GM23338 (cell line): ENCODE data around the gene HNMT. TPM values are rescaled to one million over a fixed set of nuclear protein-coding genes. Genes with fewer than 3 reads are reported as not detected.
"Not testable (repeated sequence)": the region's sequence is repeated elsewhere in the genome, so short reads cannot be mapped to it uniquely, and the experiment has no call there.

ENCODE experiments used
- ATAC-seq: fragments of 200-7000 bp; cut with Tn5 transposase; 3 replicates; pipeline ENCODE4 v1.9.1; 2020
- DNase-seq: peaks from one replicate; pipeline ENCODE4 v3.0.0-alpha.2; 2015; ENCODE audit warnings: low spot score
- H2AFZ ChIP-seq: fragments of 200-600 bp; sonication (generic); 2 replicates; pipeline ENCODE4 v1.8.0; 2016; ENCODE audit warnings: antibody characterized with exemption, mild to moderate bottlenecking, moderate library complexity
- H3F3A ChIP-seq: fragments of 200-600 bp; sonication (generic); replicated peaks from 2 replicates; pipeline ENCODE4 v1.8.0; 2017; ENCODE audit warnings: antibody characterized with exemption, mixed run types, low read depth
- H3K27ac ChIP-seq: fragments of 200-600 bp; sonication (generic); 2 replicates; pipeline ENCODE4 v1.6.1; 2016; ENCODE audit warnings: low read depth
- H3K27me3 ChIP-seq: fragments of 200-600 bp; sonication (generic); 2 replicates; pipeline ENCODE4 v1.8.0; 2016; ENCODE audit warnings: mild to moderate bottlenecking, mixed run types, moderate library complexity; ENCODE audit not compliant: insufficient read depth
- H3K36me3 ChIP-seq: fragments of 200-600 bp; sonication (generic); 2 replicates; pipeline ENCODE4 v1.8.0; 2016; ENCODE audit warnings: mild to moderate bottlenecking; ENCODE audit not compliant: insufficient read depth
- H3K4me1 ChIP-seq: fragments of 200-600 bp; sonication (generic); 2 replicates; pipeline ENCODE4 v1.8.0; 2016; ENCODE audit warnings: mild to moderate bottlenecking, moderate library complexity; ENCODE audit not compliant: insufficient read depth
- H3K4me2 ChIP-seq: fragments of 200-600 bp; sonication (generic); 2 replicates; pipeline ENCODE4 v1.7.1; 2017; ENCODE audit warnings: mixed run types
- H3K4me3 ChIP-seq: fragments of 200-600 bp; sonication (generic); 2 replicates; pipeline ENCODE4 v1.6.1; 2016; ENCODE audit warnings: mixed run types
- H3K79me2 ChIP-seq: fragments of 200-600 bp; sonication (generic); replicated peaks from 2 replicates; pipeline ENCODE4 v1.8.0; 2017; ENCODE audit warnings: mild to moderate bottlenecking; ENCODE audit not compliant: insufficient read depth
- H3K9me2 ChIP-seq: fragments of 200-600 bp; sonication (generic); 2 replicates; pipeline ENCODE4 v1.8.0; 2017; ENCODE audit not compliant: insufficient read depth
- H4K20me1 ChIP-seq: fragments of 200-600 bp; sonication (generic); replicated peaks from 2 replicates; pipeline ENCODE4 v1.8.0; 2017; ENCODE audit warnings: mild to moderate bottlenecking; ENCODE audit not compliant: insufficient read depth
- H3K27ac Mint-ChIP-seq: 2 replicates; pipeline ENCODE4 v1.8.0; 2020; ENCODE audit warnings: inconsistent platforms, mild to moderate bottlenecking, moderate library complexity, mixed read lengths
- H3K27me3 Mint-ChIP-seq: 3 replicates; pipeline ENCODE4 v1.8.0; 2022; ENCODE audit warnings: low read depth, mild to moderate bottlenecking, moderate library complexity, mixed read lengths, inconsistent platforms; ENCODE audit not compliant: insufficient read depth, poor library complexity
- H3K36me3 Mint-ChIP-seq: 3 replicates; pipeline ENCODE4 v1.8.0; 2021; ENCODE audit warnings: low read depth, mild to moderate bottlenecking, inconsistent platforms, moderate library complexity, mixed read lengths
- H3K4me1 Mint-ChIP-seq: 3 replicates; pipeline ENCODE4 v1.8.0; 2020; ENCODE audit warnings: mild to moderate bottlenecking, inconsistent platforms, mixed read lengths
- H3K4me3 Mint-ChIP-seq: 3 replicates; pipeline ENCODE4 v1.8.0; 2021; ENCODE audit warnings: moderate library complexity, mild to moderate bottlenecking, inconsistent platforms, mixed read lengths
- H3K9me3 Mint-ChIP-seq: 3 replicates; pipeline ENCODE4 v1.8.0; 2020; ENCODE audit warnings: moderate library complexity, mild to moderate bottlenecking, inconsistent platforms, mixed read lengths
- CREB1 ChIP-seq: fragments of 250-450 bp; sonication (Bioruptor Pico); IDR thresholded peaks from 2 replicates; pipeline ENCODE4 v1.5.0; 2020; ENCODE audit warnings: low read depth, mild to moderate bottlenecking, moderate library complexity
- CTCF ChIP-seq, 2 experiments: fragments of 200-600 bp in 1 of 2; sonication (generic) in 1 of 2; conservative IDR thresholded peaks; 2 replicates each; pipeline versions ENCODE4 v1.5.1 to v1.6.1; 2016 to 2017; ENCODE audit warnings: antibody characterized with exemption in 2 of 2, low read depth in 2 of 2, mild to moderate bottlenecking in 2 of 2, moderate library complexity in 1 of 2
- ETS1 ChIP-seq: IDR thresholded peaks from 2 replicates; pipeline ENCODE4 v1.6.1; 2016; ENCODE audit warnings: antibody characterized with exemption
- EZH2 ChIP-seq: fragments of 200-600 bp; sonication (generic); IDR thresholded peaks from one replicate; pipeline ENCODE4 v1.8.0; 2017; ENCODE audit warnings: antibody characterized with exemption, mild to moderate bottlenecking, low read depth; ENCODE audit not compliant: unreplicated experiment
- JUNB ChIP-seq: IDR thresholded peaks from one replicate; pipeline ENCODE4 v1.6.1; 2016; ENCODE audit warnings: antibody characterized with exemption; ENCODE audit not compliant: unreplicated experiment
- NANOG ChIP-seq: IDR thresholded peaks from 2 replicates; pipeline ENCODE4 v1.6.1; 2016; ENCODE audit warnings: antibody characterized with exemption, borderline replicate concordance
- REST ChIP-seq: IDR thresholded peaks from one replicate; pipeline ENCODE4 v1.6.1; 2018; ENCODE audit warnings: antibody characterized with exemption; ENCODE audit not compliant: unreplicated experiment
- ZNF114 ChIP-seq: fragments of 250-450 bp; sonication (Bioruptor Pico); IDR thresholded peaks from 2 replicates; pipeline ENCODE4 v1.5.0; 2020; ENCODE audit warnings: mild to moderate bottlenecking, moderate library complexity
- ZNF331 ChIP-seq: fragments of 250-450 bp; sonication (Bioruptor Pico); IDR thresholded peaks from 2 replicates; pipeline ENCODE4 v1.5.0; 2020; ENCODE audit warnings: low read depth, mild to moderate bottlenecking, moderate library complexity
- polyA plus RNA-seq: library from polyadenylated mRNA; unstranded; fragments of >200 nt; fragmentation: Nextera tagmentation; extraction: Ambion mirVana; gene quantifications from 2 replicates; pipeline ENCODE4 v1.2.1, GENCODE V29; 2016
- total RNA-seq: library from RNA; depleted of rRNA; stranded (reverse); fragments of >200 nt; shearing (Covaris generic); gene quantifications from 2 replicates; pipeline ENCODE4 v1.2.3, GENCODE V29; 2014

The HNMT gene
- total and polyA plus RNA-seq, 2 experiments from 2014 or later, result 3.3 to 3.4 TPM

- no peaks in the 10 kb centered on the region; the same call in 1 of the 2 replicates for H3K36me3 ChIP-seq
- Mint-ChIP-seq H3K9me3 (peaks cover 8% of the 10 kb centered on the region; the same call in 2 of the 3 replicates), H3K36me3 (peaks cover 8% of the 10 kb centered on the region), H3K27me3 (peaks cover 4% of the 10 kb centered on the region), H3K27ac (no peak overlapping the region), H3K4me1 (no peaks in the 10 kb centered on the region), H3K4me3 (no peak overlapping the region)
- H3K9me2 ChIP-seq, result 0 out of 2 replicates have a peak, but pooled peaks cover 3% of the 10 kb centered on the region
- H3K79me2 ChIP-seq, result no peaks in the 10 kb centered on the region
- H3K4me1 ChIP-seq, result no peaks in the 10 kb centered on the region
- no peak overlapping the region for H2AFZ ChIP-seq
- TF ChIP-seq ZNF114 (CRISPR knock-in tag) (no peak), REST (no peak), EZH2 (no peak), CREB1 (no peak), ZNF331 (CRISPR knock-in tag) (no peak), JUNB (no peak), ETS1 (no peak), NANOG (no peak), CTCF (conservative IDR thresholded peaks at IDR 0.05; ENCODE audit: low read depth in 2 of 2) (no peak)
- no peak overlapping the region for H3K4me2 ChIP-seq
- no peaks in the 10 kb centered on the region for H4K20me1 ChIP-seq
- peak; percentile 33 for DNase-seq
- no peak overlapping the region for H3K4me3 ChIP-seq
- no peak; the same call in 2 of the 3 replicates for ATAC-seq
- no peaks in the 10 kb centered on the region for H3F3A ChIP-seq
- no peak overlapping the region for H3K27ac ChIP-seq
- no peaks in the 10 kb centered on the region for H3K27me3 ChIP-seq
Measured at GRCh38 chr2:137992039-137992646, 27.9 kb downstream of the HNMT start.

GRCh38 chr2:137993715-137994476 lies 29.6 kb downstream of the HNMT start:
- H3K27me3 Mint-ChIP-seq, H3K4me1 ChIP-seq, H3K4me3 Mint-ChIP-seq, DNase-seq, H3K27ac Mint-ChIP-seq, H3K27me3 ChIP-seq, H3K79me2 ChIP-seq, H3F3A ChIP-seq, H3K36me3 Mint-ChIP-seq, H4K20me1 ChIP-seq, H3K9me3 Mint-ChIP-seq, H3K4me3 ChIP-seq, H3K9me2 ChIP-seq, H3K36me3 ChIP-seq, H2AFZ ChIP-seq, H3K4me2 ChIP-seq, ATAC-seq, H3K27ac ChIP-seq, H3K4me1 Mint-ChIP-seq: not testable (repeated sequence)

- not testable (repeated sequence) for H3K27me3 ChIP-seq, H3K27me3 Mint-ChIP-seq, H3K36me3 Mint-ChIP-seq, H3K4me3 ChIP-seq, H3K4me1 ChIP-seq, H3K27ac Mint-ChIP-seq, H3K27ac ChIP-seq, H3F3A ChIP-seq, H3K4me3 Mint-ChIP-seq, H3K4me1 Mint-ChIP-seq, H3K79me2 ChIP-seq, H3K4me2 ChIP-seq, DNase-seq, H3K36me3 ChIP-seq, H4K20me1 ChIP-seq, H3K9me2 ChIP-seq, ATAC-seq, H3K9me3 Mint-ChIP-seq, H2AFZ ChIP-seq
Measured at GRCh38 chr2:137995368-137995767, 31.1 kb downstream of the HNMT start.
